ENCODE results near the gene COIL.

COIL gene

GRCh38 chr17:56902348-56902747, 58.5 kb downstream of the COIL start:
- DNase-seq: no peak

GRCh38 chr17:56899403-56899802, 61.4 kb downstream of the COIL start:
- no peak for DNase-seq

GRCh38 chr17:56898874-56899273, 62.0 kb downstream of the COIL start:
- no peak for DNase-seq

- no peak for DNase-seq
These were observed 63.0 kb downstream of the COIL start for GRCh38 chr17:56897646-56898424.

GRCh38 chr17:56896968-56897359, 63.9 kb downstream of the COIL start:
- DNase-seq: no peak

GRCh38 chr17:56896217-56896967, 64.5 kb downstream of the COIL start:
- no peak for DNase-seq

- DNase-seq: no peak
These were observed 65.9 kb downstream of the COIL start for GRCh38 chr17:56894859-56895455.

GRCh38 chr17:56893503-56893902, 67.3 kb downstream of the COIL start:
- DNase-seq: no peak

GRCh38 chr17:56892333-56892732, 68.5 kb downstream of the COIL start:
- no peak for DNase-seq

GRCh38 chr17:56891751-56892150, 69.1 kb downstream of the COIL start:
- DNase-seq: no peak

- no peak for DNase-seq
These were observed 69.8 kb downstream of the COIL start for GRCh38 chr17:56890906-56891674.

GRCh38 chr17:56890390-56890789, 70.5 kb downstream of the COIL start:
- no peak for DNase-seq
